Endothelial cell of umbilical vein (primary cell): ENCODE results near the gene PPP1R13L.

Source experiments
- CTCF ChIP-seq, 2 donors: IDR thresholded peaks; 1 replicate in 1 of 2; 2 replicates in 1 of 2; pipeline ENCODE4 v1.5.1; 2011; ENCODE audit warnings: low read length in 2 of 2, mild to moderate bottlenecking in 2 of 2, moderate library complexity in 2 of 2, control low read depth in 1 of 2, inconsistent platforms in 1 of 2, low read depth in 1 of 2; ENCODE audit not compliant: insufficient read depth in 1 of 2; ENCODE audit errors: extremely low read depth in 1 of 2
- EZH2 ChIP-seq: IDR thresholded peaks from 2 replicates; pipeline ENCODE4 v1.6.1; 2012; ENCODE audit warnings: borderline replicate concordance, low read depth, mild to moderate bottlenecking, moderate library complexity, low read length, inconsistent platforms; ENCODE audit not compliant: severe bottlenecking
- FOS ChIP-seq: IDR thresholded peaks from 2 replicates; pipeline ENCODE4 v1.6.1; 2011; ENCODE audit warnings: mild to moderate bottlenecking, low read length, moderate library complexity, borderline replicate concordance; ENCODE audit not compliant: insufficient read depth
- JUN ChIP-seq: IDR thresholded peaks from 2 replicates; pipeline ENCODE4 v1.6.1; 2011; ENCODE audit warnings: borderline replicate concordance, low read depth; ENCODE audit not compliant: insufficient read length, insufficient read depth
- MAX ChIP-seq: IDR thresholded peaks from 2 replicates; pipeline ENCODE4 v1.6.1; 2011; ENCODE audit not compliant: insufficient read depth, insufficient read length
- MYC ChIP-seq: IDR thresholded peaks from one replicate; pipeline ENCODE4 v1.6.1; 2011; ENCODE audit warnings: mild to moderate bottlenecking, low read depth, low read length
- POLR2A ChIP-seq: IDR thresholded peaks from 2 replicates; pipeline ENCODE4 v1.6.1; 2012; ENCODE audit warnings: low read depth, mild to moderate bottlenecking, control low read depth, low read length
- POLR2AphosphoS5 ChIP-seq: IDR thresholded peaks from 2 replicates; pipeline ENCODE4 v1.6.1; 2012; ENCODE audit warnings: low read depth, mild to moderate bottlenecking, control low read depth, low read length, moderate library complexity; ENCODE audit not compliant: insufficient read depth

- no peak for TF ChIP-seq POLR2A
- no peak for TF ChIP-seq CTCF (IDR thresholded peaks at IDR 0.05; ENCODE audit: extremely low read depth in 1 of 2, insufficient read depth in 1 of 2, low read depth in 1 of 2, low read length in 2 of 2)
- no peak for TF ChIP-seq EZH2
- TF ChIP-seq POLR2AphosphoS5, result no peak
- TF ChIP-seq MAX, result no peak
- TF ChIP-seq MYC, result no peak
- no peak for TF ChIP-seq JUN
- TF ChIP-seq FOS, result no peak
These were observed 54.3 kb downstream of the PPP1R13L start for GRCh38 chr19:45350477-45351058.
